CMK (cell line): ENCODE data around the gene NPPB.

Source experiments
- DNase-seq: peaks from one replicate; pipeline ENCODE4 v3.0.0-alpha.2; 2010; ENCODE audit warnings: low read depth

NPPB gene

DNA sequence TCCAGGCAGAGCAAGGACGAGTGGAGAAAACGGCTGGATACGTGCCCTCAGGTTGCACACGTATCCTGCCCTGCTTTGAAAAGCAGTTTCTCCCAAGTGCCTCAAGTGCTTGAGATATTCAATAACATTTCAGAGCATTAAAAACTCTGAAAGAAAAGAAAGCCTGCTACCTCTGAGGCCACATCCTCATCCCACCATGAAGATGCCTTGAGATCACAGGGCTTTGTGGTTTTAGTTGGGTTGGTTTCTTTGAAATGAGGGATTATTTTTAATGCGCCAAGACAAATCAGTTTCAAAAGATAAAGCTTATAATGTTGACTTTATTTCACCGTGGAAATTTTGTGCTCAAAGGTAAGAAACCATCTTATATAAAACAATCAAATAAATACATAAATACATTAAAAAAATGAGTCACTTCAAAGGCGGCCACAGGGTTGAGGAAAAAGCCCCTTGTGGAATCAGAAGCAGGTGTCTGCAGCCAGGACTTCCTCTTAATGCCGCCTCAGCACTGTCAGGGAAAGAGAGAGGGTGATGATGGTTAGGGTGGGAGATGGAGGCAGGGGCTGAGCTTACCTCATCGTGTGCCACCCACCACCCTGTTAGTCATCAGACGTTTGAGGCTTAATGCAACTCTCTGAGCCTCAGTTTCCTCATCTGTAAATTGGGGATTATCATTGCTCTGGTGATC is 1.4 kb downstream of the NPPB start:
- no peak for DNase-seq

- no peak for DNase-seq
Measured at GRCh38 chr1:11856698-11857097, 2.0 kb downstream of the NPPB start.

GRCh38 chr1:11855430-11855829 is 3.3 kb downstream of the NPPB start:
- DNase-seq = no peak

GRCh38 chr1:11854519-11854918 is 4.2 kb downstream of the NPPB start:
- no peak for DNase-seq

DNA sequence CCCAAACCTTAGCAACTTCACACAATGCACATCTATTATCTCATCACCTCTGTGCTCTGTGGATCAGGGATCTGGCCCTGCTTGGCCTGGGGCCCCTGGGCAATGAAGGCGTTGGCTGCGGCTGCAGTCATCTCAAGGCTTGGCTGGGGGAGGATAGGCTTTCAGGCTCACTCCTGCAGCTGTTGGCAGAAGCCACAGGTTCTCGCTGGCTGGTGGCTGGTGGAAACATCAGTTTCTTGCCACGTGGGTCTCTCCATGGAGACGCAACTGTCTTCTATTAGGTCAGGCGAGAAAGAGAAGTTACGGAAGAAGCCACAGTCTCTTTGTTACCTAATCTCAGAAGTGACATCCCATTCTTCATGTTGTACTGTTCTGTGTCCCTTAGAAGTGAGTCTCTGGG is 7.6 kb downstream of the NPPB start:
- DNase-seq = no peak

DNA sequence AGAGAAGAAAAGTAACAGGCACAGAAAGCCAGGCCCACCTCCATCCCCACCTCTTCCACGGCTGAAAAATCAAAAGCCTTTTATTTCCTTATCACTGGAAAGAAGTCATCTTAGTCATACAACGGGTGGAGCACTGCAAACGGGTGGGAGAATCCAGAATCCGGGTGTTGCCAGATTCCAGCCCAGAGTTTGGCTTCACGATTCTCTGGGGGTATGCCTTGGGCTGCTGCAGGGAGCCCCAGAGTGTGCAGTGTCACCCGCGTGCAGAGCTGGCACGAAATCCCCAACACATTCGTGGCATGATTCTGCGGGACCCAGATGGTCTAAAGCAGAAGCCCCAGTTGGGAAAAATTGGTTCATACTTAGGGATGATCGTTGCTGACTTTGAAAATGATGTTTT is 8.6 kb downstream of the NPPB start:
- no peak for DNase-seq

DNA sequence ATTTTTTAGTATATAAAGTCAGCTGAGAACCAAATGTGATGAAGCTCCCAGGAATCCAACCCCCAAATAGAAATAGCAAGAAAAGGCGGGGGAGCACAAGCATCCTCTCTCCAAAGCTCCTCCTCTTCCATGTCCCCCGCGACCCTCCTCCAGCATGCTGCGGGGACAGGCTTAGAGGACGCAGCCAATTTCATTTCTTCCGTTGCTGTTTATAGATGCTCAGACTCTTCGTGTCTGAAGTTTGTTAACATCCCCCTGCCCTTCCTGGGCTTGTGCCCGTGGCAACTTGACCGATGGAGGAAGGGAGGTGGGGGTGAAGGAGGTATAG is 10.4 kb downstream of the NPPB start:
- DNase-seq = no peak

GRCh38 chr1:11847667-11848372 is 10.9 kb downstream of the NPPB start, which contains the start of gene NPPA:
TSS of gene NPPA (minus strand) at chr1:11847783. CDS start at chr1:11847684, 99 bp downstream.
- DNase-seq = no peak

DNA sequence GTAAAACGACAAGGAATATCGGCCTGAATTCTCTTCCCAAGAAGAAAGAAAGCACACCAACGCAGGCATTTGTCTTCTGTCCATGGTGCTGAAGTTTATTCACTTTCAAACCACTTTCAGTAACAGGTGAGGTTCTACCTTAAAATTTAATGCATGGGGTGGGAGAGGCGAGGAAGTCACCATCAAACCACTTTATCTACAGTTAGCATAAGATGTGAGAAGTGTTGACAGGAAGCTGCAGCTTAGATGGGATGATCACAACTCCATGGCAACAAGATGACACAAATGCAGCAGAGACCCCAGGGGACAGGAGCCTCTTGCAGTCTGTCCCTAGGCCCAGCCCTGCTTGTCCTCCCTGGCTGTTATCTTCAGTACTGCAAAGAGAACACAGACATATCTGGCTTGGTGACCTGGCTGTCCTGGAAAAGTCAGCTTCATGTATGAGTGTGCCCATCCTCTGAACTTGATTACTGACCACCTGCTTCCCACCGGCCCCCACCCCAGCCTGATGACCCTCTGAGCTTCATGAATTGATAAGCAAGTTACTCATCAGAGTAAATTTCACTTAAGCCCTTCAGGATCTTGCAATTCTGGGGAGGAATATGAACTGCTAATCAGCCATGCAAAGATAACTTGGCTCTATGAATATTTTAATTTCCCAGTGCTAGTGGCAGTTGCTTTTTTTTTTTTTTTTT is 13.0 kb downstream of the NPPB start:
- no peak for DNase-seq

DNA sequence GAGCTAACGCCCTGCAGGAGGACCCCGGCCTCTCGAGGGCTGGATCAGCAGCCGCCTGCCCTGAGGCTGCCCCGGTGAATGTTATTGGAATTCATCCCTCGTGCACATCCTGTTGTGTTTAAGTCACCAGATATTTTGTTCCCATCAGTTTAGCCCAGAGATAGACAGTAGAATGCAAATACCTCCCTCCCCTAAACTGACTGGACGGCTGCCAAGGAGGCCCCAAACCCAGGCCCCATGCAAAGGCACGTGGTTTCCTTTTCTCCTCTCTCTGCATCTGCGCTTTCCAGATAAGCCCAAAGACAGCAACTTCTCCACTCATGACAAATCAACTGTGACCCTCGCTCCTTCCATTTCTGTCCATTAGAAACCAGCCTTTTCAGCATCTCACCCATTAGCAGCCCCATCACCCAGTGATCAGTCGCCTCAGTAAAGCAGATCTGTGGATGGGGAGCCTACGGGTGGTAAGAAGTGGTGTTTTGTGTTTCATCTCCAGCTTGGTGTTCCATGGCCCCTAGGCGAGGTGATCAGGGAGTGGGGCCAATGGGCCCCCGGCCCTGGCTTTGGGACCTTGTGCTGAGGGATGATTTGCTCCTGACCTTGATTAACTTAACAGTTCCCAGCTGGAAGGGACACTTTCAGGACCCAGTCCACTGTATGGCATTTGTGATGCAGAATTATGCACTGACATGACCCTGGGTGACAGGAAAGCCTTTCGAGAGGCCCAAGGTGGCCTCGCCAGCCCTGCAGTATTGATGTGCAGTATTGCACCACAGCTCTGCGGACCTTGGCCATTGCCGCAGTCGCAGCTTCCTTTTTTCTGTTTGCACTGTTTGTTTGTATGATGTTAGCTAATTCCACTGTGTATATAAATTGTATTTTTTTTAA is 16.3 kb downstream of the NPPB start:
- DNase-seq = peak; percentile 99

GRCh38 chr1:11841245-11842153 is 17.2 kb downstream of the NPPB start:
- no peak for DNase-seq

DNA sequence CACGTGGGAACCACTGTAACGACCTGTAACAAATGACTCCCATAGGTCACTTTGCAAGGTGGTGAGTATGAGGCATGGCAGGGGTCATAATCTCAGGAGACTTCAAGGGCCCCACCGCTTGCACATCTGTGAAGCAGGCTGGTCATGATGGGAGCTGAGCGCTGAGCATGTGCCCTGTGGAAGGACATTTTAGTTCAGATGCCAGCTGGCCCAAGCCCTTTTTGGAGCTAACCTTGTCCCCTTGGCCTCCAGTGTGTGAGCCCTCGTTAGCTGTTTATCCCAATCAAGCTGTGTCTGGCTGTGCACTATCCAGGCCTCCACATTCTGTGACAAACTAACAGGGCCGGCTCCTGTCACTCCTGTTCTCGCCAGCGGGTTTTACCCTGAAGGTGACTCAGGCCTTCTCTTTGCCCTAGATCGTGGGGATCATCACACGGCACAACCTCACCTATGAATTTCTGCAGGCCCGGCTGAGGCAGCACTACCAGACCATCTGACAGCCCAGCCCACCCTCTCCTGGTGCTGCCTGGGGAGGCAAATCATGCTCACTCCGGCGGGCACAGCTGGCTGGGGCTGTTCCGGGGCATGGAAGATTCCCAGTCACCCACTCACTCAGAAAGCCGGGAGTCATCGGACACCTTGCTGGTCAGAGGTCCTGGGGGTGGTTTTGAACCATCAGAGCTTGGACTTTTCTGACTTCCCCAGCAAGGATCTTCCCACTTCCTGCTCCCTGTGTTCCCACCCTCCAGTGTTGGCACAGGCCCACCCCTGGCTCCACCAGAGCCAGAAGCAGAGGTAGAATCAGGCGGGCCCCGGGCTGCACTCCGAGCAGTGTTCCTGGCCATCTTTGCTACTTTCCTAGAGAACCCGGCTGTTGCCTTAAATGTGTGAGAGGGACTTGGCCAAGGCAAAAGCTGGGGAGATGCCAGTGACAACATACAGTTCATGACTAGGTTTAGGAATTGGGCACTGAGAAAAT is 18.7 kb downstream of the NPPB start:
- DNase-seq = no peak

GRCh38 chr1:11838349-11839272 is 20.1 kb downstream of the NPPB start:
- DNase-seq = peak; percentile 53

DNA sequence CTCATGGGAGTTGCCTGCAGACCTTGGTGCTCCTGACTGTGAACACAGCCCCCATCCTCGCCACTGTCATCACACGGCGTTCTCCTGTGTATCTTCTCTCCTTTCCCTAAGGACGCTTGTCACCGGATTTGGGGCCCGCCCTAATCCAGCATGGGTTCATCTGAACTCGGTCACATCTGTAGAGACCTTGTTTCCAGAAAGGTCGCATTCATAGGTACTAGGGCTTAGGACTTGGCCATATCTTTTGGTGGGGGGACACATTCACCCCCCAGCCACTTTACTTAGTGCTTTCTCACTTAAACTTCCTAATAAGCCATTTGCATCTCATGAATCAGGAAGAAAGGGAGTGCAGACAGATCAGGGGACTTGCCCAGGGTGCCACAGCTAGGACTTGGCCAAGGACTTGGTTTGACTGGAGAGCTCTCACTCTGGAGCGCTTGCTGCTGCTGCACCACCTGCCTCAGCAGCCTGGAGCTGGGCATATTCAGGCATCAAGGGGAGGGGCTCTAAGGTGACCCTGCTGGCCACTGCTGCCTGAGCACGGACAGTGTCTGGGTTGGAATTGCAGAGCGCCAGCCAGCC is 20.9 kb downstream of the NPPB start:
- DNase-seq = no peak

- DNase-seq = no peak
Measured at GRCh38 chr1:11836955-11837766, 21.6 kb downstream of the NPPB start.

GRCh38 chr1:11835441-11836225 is 23.1 kb downstream of the NPPB start:
- no peak for DNase-seq

GRCh38 chr1:11833900-11834299 is 24.8 kb downstream of the NPPB start:
- DNase-seq = no peak
